Esophagus (tissue), 2 donors: ENCODE measurements around the gene STAMBP. TPM values are rescaled to one million over a fixed set of nuclear protein-coding genes. Genes with fewer than 3 reads are reported as not detected.
"Not testable (repeated sequence)": the region's sequence is repeated elsewhere in the genome, so short reads cannot be mapped to it uniquely, and the experiment has no call there.

Source experiments
- H3K27ac ChIP-seq, 2 donors: one replicate each; pipeline ENCODE4 v1.5.1; 2013; ENCODE audit warnings: low read depth in 2 of 2, mild to moderate bottlenecking in 2 of 2, inconsistent platforms in 1 of 2, low read length in 1 of 2, moderate library complexity in 1 of 2
- H3K27me3 ChIP-seq, 2 donors: one replicate each; pipeline ENCODE4 v1.6.1; 2013; ENCODE audit warnings: low read length in 2 of 2, control low read depth in 1 of 2, mild to moderate bottlenecking in 1 of 2; ENCODE audit not compliant: insufficient read depth in 2 of 2, control insufficient read depth in 1 of 2
- H3K36me3 ChIP-seq, 2 donors: one replicate each; pipeline ENCODE4 v1.6.1; 2013; ENCODE audit warnings: low read length in 1 of 2; ENCODE audit not compliant: control insufficient read depth in 2 of 2, insufficient read depth in 2 of 2
- H3K4me1 ChIP-seq, 2 donors: one replicate each; pipeline ENCODE4 v1.6.1; 2013; ENCODE audit warnings: low read length in 1 of 2; ENCODE audit not compliant: control insufficient read depth in 2 of 2, insufficient read depth in 2 of 2
- H3K4me3 ChIP-seq, 2 donors: one replicate each; pipeline ENCODE4 v1.5.1; 2013; ENCODE audit warnings: low read length in 2 of 2, mild to moderate bottlenecking in 2 of 2, low read depth in 1 of 2, moderate library complexity in 1 of 2
- H3K9me3 ChIP-seq, 2 donors: one replicate each; pipeline ENCODE4 v1.6.1; 2013; ENCODE audit warnings: mild to moderate bottlenecking in 2 of 2, low read depth in 1 of 2, low read length in 1 of 2, moderate library complexity in 1 of 2; ENCODE audit not compliant: control insufficient read depth in 2 of 2, insufficient read depth in 1 of 2
- WGBS, 2 donors: extraction: QIAGEN DNeasy Blood & Tissue Kit; methylation state at CpG; one replicate each; pipeline ENCODE4 v1.1.7; 2013; 5-methylcytosine and 5-hydroxymethylcytosine counted together
- polyA plus RNA-seq, 2 donors: library from polyadenylated mRNA; stranded (reverse); fragments of 200-250 nt; gene quantifications; one replicate each; pipeline ENCODE4 v1.2.3, GENCODE V29; 2013
- donor health status: healthy with polysubstance abuse.
- donor health status: Bipolar disorder and iron deficiency.

The STAMBP gene
- polyA plus RNA-seq, 2 donors: 26.0 to 31.3 TPM

- H3K27ac ChIP-seq: peak overlapping the region; percentile 34 to 54
- peaks cover 0 to 7% of the 10 kb centered on the region in 2 donors for H3K36me3 ChIP-seq
- H3K4me1 ChIP-seq: no peaks in the 10 kb centered on the region
- H3K9me3 ChIP-seq: no peaks in the 10 kb centered on the region
- no peaks in the 10 kb centered on the region for H3K27me3 ChIP-seq
- WGBS, 2 donors: 30 to 46% methylated on average over 4 of the region's 4 CpGs
- no peak overlapping the region for H3K4me3 ChIP-seq
Observed at GRCh38 chr2:73870084-73870483, 41.3 kb downstream of the STAMBP start.

GRCh38 chr2:73877071-73877802 lies 48.5 kb downstream of the STAMBP start:
- H3K27me3 ChIP-seq: no peaks in the 10 kb centered on the region
- H3K9me3 ChIP-seq: no peaks in the 10 kb centered on the region
- 31 to 43% methylated on average over 9 of the region's 9 CpGs for WGBS, 2 donors
- no peaks in the 10 kb centered on the region for H3K36me3 ChIP-seq
- peaks cover 0 to 3% of the 10 kb centered on the region in 2 donors for H3K4me1 ChIP-seq
- H3K4me3 ChIP-seq: peak overlapping the region in 1 of 2 donors; percentile 31
- H3K27ac ChIP-seq: peak overlapping the region in 1 of 2 donors; percentile 2

- 95 to 96% methylated on average over 5 of the region's 5 CpGs for WGBS, 2 donors
Observed at GRCh38 chr2:73877984-73878383, 49.2 kb downstream of the STAMBP start.

GRCh38 chr2:73885406-73885805 lies 56.6 kb downstream of the STAMBP start:
- H3K4me1 ChIP-seq: no peaks in the 10 kb centered on the region
- H3K4me3 ChIP-seq: no peak overlapping the region
- no peaks in the 10 kb centered on the region for H3K27me3 ChIP-seq
- WGBS, 2 donors: 58 to 62% methylated on average over 2 of the region's 2 CpGs
- no peaks in the 10 kb centered on the region for H3K36me3 ChIP-seq
- H3K27ac ChIP-seq: no peak overlapping the region
- no peaks in the 10 kb centered on the region for H3K9me3 ChIP-seq

More at GRCh38 chr2:73877984-73878383, 49.2 kb downstream of the STAMBP start:
- H3K9me3 ChIP-seq, H3K27me3 ChIP-seq, H3K27ac ChIP-seq, H3K36me3 ChIP-seq, H3K4me3 ChIP-seq, H3K4me1 ChIP-seq: not testable (repeated sequence)

GRCh38 chr2:73886357-73886756 lies 57.6 kb downstream of the STAMBP start:
- Histone ChIP-seq H3K4me1 (no peaks in the 10 kb centered on the region), H3K27me3 (no peaks in the 10 kb centered on the region), H3K27ac (no peak overlapping the region), H3K36me3 (no peaks in the 10 kb centered on the region), H3K4me3 (no peak overlapping the region), H3K9me3 (no peaks in the 10 kb centered on the region)
- 78 to 79% methylated on average over 4 of the region's 4 CpGs for WGBS, 2 donors

GRCh38 chr2:73887596-73888353 lies 59.0 kb downstream of the STAMBP start:
- not testable (repeated sequence) for H3K4me1 ChIP-seq, H3K27ac ChIP-seq, H3K9me3 ChIP-seq, H3K4me3 ChIP-seq, H3K27me3 ChIP-seq, H3K36me3 ChIP-seq
- 72 to 79% methylated on average over 11 of the region's 11 CpGs for WGBS, 2 donors

GRCh38 chr2:73888388-73888787 lies 59.6 kb downstream of the STAMBP start:
- Histone ChIP-seq H3K9me3 (no peaks in the 10 kb centered on the region), H3K4me3 (no peak overlapping the region), H3K36me3 (no peaks in the 10 kb centered on the region), H3K27ac (no peak overlapping the region), H3K27me3 (no peaks in the 10 kb centered on the region), H3K4me1 (no peaks in the 10 kb centered on the region)
- WGBS, 2 donors: 60 to 69% methylated on average over 2 of the region's 2 CpGs

GRCh38 chr2:73889206-73889605 lies 60.4 kb downstream of the STAMBP start:
- Histone ChIP-seq H3K36me3 (no peaks in the 10 kb centered on the region), H3K9me3 (no peaks in the 10 kb centered on the region), H3K27me3 (no peaks in the 10 kb centered on the region), H3K27ac (no peak overlapping the region), H3K4me3 (no peak overlapping the region), H3K4me1 (no peaks in the 10 kb centered on the region)
- WGBS, 2 donors: 68 to 70% methylated on average over 5 of the region's 5 CpGs

- H3K27me3 ChIP-seq: no peaks in the 10 kb centered on the region
- no peaks in the 10 kb centered on the region for H3K9me3 ChIP-seq
- H3K36me3 ChIP-seq: no peaks in the 10 kb centered on the region
- WGBS, 2 donors: 65 to 69% methylated on average over 9 of the region's 9 CpGs
- no peaks in the 10 kb centered on the region for H3K4me1 ChIP-seq
- H3K27ac ChIP-seq: peak overlapping the region; percentile 35 to 53
- no peak overlapping the region for H3K4me3 ChIP-seq
Observed at GRCh38 chr2:73890301-73891092, 61.7 kb downstream of the STAMBP start.
